Fibroblast of peridontal ligament (primary cell): ENCODE results near the gene GAA.

Experiments
- DNase-seq: peaks from one replicate; pipeline ENCODE4 v3.0.0-alpha.2; 2010; ENCODE audit errors: extremely low read depth

The GAA gene

GRCh38 chr17:80117491-80118401, 16.4 kb downstream of the GAA start:
- DNase-seq, result no peak

GRCh38 chr17:80118601-80119270, 17.4 kb downstream of the GAA start:
- no peak for DNase-seq

- no peak for DNase-seq
Observed at GRCh38 chr17:80119271-80119791, 17.9 kb downstream of the GAA start.

GRCh38 chr17:80119839-80120238, 18.5 kb downstream of the GAA start:
- DNase-seq, result no peak

GRCh38 chr17:80122026-80122575, 20.7 kb downstream of the GAA start:
- DNase-seq, result no peak

GRCh38 chr17:80122926-80123505, 21.6 kb downstream of the GAA start:
- DNase-seq, result no peak

GRCh38 chr17:80123791-80124190, 22.4 kb downstream of the GAA start:
- no peak for DNase-seq

- peak; percentile 7 for DNase-seq
Observed at GRCh38 chr17:80124351-80124981, 23.1 kb downstream of the GAA start.

- peak; percentile 82 for DNase-seq
Observed at GRCh38 chr17:80125656-80126448, 24.5 kb downstream of the GAA start.

GRCh38 chr17:80126449-80126715, 25.0 kb downstream of the GAA start:
- no peak for DNase-seq

- DNase-seq, result no peak
Observed at GRCh38 chr17:80129006-80129565, 27.7 kb downstream of the GAA start.

GRCh38 chr17:80130992-80131391, 29.6 kb downstream of the GAA start:
- DNase-seq, result no peak

GRCh38 chr17:80132906-80133625, 31.7 kb downstream of the GAA start:
- no peak for DNase-seq

- DNase-seq, result no peak
Observed at GRCh38 chr17:80133626-80133970, 32.2 kb downstream of the GAA start.

- no peak for DNase-seq
Observed at GRCh38 chr17:80137131-80137530, 35.8 kb downstream of the GAA start.

- DNase-seq, result no peak
Observed at GRCh38 chr17:80138856-80139426, 37.6 kb downstream of the GAA start.

GRCh38 chr17:80141463-80142165, 40.2 kb downstream of the GAA start:
- no peak for DNase-seq

GRCh38 chr17:80142929-80143328, 41.5 kb downstream of the GAA start:
- no peak for DNase-seq
